HepG2 (cell line): ENCODE results near the gene IL17C. TPM values are rescaled to one million over a fixed set of nuclear protein-coding genes. Genes with fewer than 3 reads are reported as not detected.

Source experiments
- ATAC-seq: fragments of 200-7000 bp; cut with Tn5 transposase; 3 replicates; pipeline ENCODE4 v1.9.1; 2020; ENCODE audit warnings: mild to moderate bottlenecking, moderate library complexity
- BruUV-seq: library from RNA; stranded (reverse); fragments of 400-500 nt; replicated peaks from 2 replicates; lab custom pipeline; 2021; lab: Mats Ljungman, UMichigan
- CTCF ChIA-PET: fragments of 300-600 bp; formaldehyde crosslinking; extraction: SDS; loops from one replicate; lab custom pipeline; 2021; ENCODE audit warnings: low total read pairs, inconsistent platforms, low intra/inter-chr PET ratio; lab: Yijun Ruan, JAX
- POLR2A ChIA-PET: fragments of 350-600 bp; sonication (Branson Sonifier 250); formaldehyde crosslinking; loops from one replicate; lab custom pipeline; 2020; ENCODE audit warnings: antibody characterized with exemption, inconsistent platforms; lab: Yijun Ruan, JAX
- DNase-seq: peaks from one replicate; pipeline ENCODE4 v3.0.0-alpha.2; 2015; ENCODE audit warnings: low spot score
- FAIRE-seq: peaks from 3 replicates; lab custom pipeline; 2011; peaks lifted over from hg19 to GRCh38; lab: Jason Lieb, UNC
- H2AFZ ChIP-seq: one replicate; pipeline ENCODE4 v1.6.1; 2011; ENCODE audit warnings: low read length, inconsistent platforms
- H3K27ac ChIP-seq: fragments of 300-600 bp; 3 replicates; pipeline ENCODE4 v1.8.0; 2011; ENCODE audit warnings: mixed run types, mild to moderate bottlenecking, mixed read lengths, low read length, inconsistent platforms; ENCODE audit not compliant: insufficient read depth; ENCODE audit errors: extremely low read length
- H3K27me3 ChIP-seq, 2 experiments: fragments of 200-600 bp in 1 of 2; 2 replicates in 1 of 2; 3 replicates in 1 of 2; pipeline versions ENCODE4 v1.6.0 to v1.8.0; 2011; ENCODE audit warnings: low read length in 2 of 2, mild to moderate bottlenecking in 2 of 2, moderate library complexity in 2 of 2, inconsistent platforms in 1 of 2; ENCODE audit not compliant: insufficient read depth in 2 of 2, control insufficient read depth in 1 of 2
- H3K36me3 ChIP-seq, 2 experiments: fragments of 200-600 bp in 1 of 2; replicated peaks in 1 of 2; 2 replicates in 1 of 2; 3 replicates in 1 of 2; pipeline versions ENCODE4 v1.5.1 to v1.8.0; 2011; ENCODE audit warnings: low read length in 2 of 2, inconsistent platforms in 1 of 2; ENCODE audit not compliant: insufficient read depth in 2 of 2, control insufficient read depth in 1 of 2
- H3K4me1 ChIP-seq: 2 replicates; pipeline ENCODE4 v1.5.1; 2012; ENCODE audit warnings: low read length, inconsistent platforms; ENCODE audit not compliant: insufficient read depth
- H3K4me2 ChIP-seq: 2 replicates; pipeline ENCODE4 v1.6.0; 2011; ENCODE audit warnings: low read depth, low read length, inconsistent platforms
- H3K4me3 ChIP-seq, 3 experiments: fragments of 200-600 bp in 1 of 3; sonication (generic), shearing (Covaris generic) in 1 of 3; replicated peaks in 1 of 3; 2 replicates each; pipeline ENCODE4 v1.5.1; 2011 to 2016; ENCODE audit warnings: low read length in 3 of 3, inconsistent platforms in 2 of 3, low read depth in 2 of 3, mild to moderate bottlenecking in 2 of 3, control low read depth in 1 of 3, mixed read lengths in 1 of 3; ENCODE audit not compliant: insufficient read depth in 1 of 3
- H3K79me2 ChIP-seq: one replicate; pipeline ENCODE4 v1.6.1; 2011; ENCODE audit warnings: low read length, inconsistent platforms; ENCODE audit not compliant: insufficient read depth
- H3K9ac ChIP-seq: 2 replicates; pipeline ENCODE4 v1.6.0; 2011; ENCODE audit warnings: mild to moderate bottlenecking, low read depth, low read length, inconsistent platforms; ENCODE audit not compliant: insufficient read depth
- H3K9me3 ChIP-seq: 2 replicates; pipeline ENCODE4 v1.5.1; 2012; ENCODE audit warnings: mild to moderate bottlenecking, low read length
- H4K20me1 ChIP-seq: 2 replicates; pipeline ENCODE4 v1.6.0; 2011; ENCODE audit warnings: inconsistent platforms, mild to moderate bottlenecking, low read length, moderate library complexity; ENCODE audit not compliant: insufficient read depth
- ESRRA ChIP-seq: sonication (generic); formaldehyde crosslinking; IDR thresholded peaks from 2 replicates; pipeline ENCODE4 v1.5.1; 2020; ENCODE audit warnings: mild to moderate bottlenecking, low read depth, missing genetic modification reagents
- FOXC1 ChIP-seq: sonication (generic); formaldehyde crosslinking; IDR thresholded peaks from 2 replicates; pipeline ENCODE4 v1.8.0; 2022; ENCODE audit warnings: mild to moderate bottlenecking, missing genetic modification reagents, borderline replicate concordance
- JUNB ChIP-seq: sonication (generic); formaldehyde crosslinking; IDR thresholded peaks from 2 replicates; pipeline ENCODE4 v1.8.0; 2022; ENCODE audit warnings: missing genetic modification reagents, mild to moderate bottlenecking, borderline replicate concordance
- NCOA2 ChIP-seq: sonication (generic); formaldehyde crosslinking; IDR thresholded peaks from 2 replicates; pipeline ENCODE4 v1.8.0; 2022; ENCODE audit warnings: inconsistent platforms
- REPIN1 ChIP-seq: sonication (generic); formaldehyde crosslinking; IDR thresholded peaks from 2 replicates; pipeline ENCODE4 v1.8.0; 2022; ENCODE audit warnings: missing genetic modification reagents, low read depth, mild to moderate bottlenecking, borderline replicate concordance
- SP140L ChIP-seq: sonication (generic); formaldehyde crosslinking; IDR thresholded peaks from 2 replicates; pipeline ENCODE4 v1.4.0; 2020; ENCODE audit warnings: missing genetic modification reagents, borderline replicate concordance
- ZFP36L1 ChIP-seq: sonication (generic); formaldehyde crosslinking; IDR thresholded peaks from 2 replicates; pipeline ENCODE4 v1.8.0; 2022; ENCODE audit warnings: mild to moderate bottlenecking, missing genetic modification reagents, moderate library complexity
- ZFY ChIP-seq: sonication (generic); formaldehyde crosslinking; IDR thresholded peaks from 2 replicates; pipeline ENCODE4 v1.4.0; 2020; ENCODE audit warnings: missing genetic modification reagents
- ZNF225 ChIP-seq: sonication (generic); formaldehyde crosslinking; IDR thresholded peaks from 2 replicates; pipeline ENCODE4 v1.4.0; 2020; ENCODE audit warnings: mild to moderate bottlenecking, missing genetic modification reagents
- ZNF260 ChIP-seq: sonication (generic); formaldehyde crosslinking; IDR thresholded peaks from 2 replicates; pipeline ENCODE4 v1.4.0; 2020; ENCODE audit warnings: missing genetic modification reagents, low read depth, mild to moderate bottlenecking, borderline replicate concordance
- ZNF510 ChIP-seq: sonication (generic); formaldehyde crosslinking; IDR thresholded peaks from 2 replicates; pipeline ENCODE4 v1.4.0; 2020; ENCODE audit warnings: low read depth, mild to moderate bottlenecking, missing genetic modification reagents
- ZNF768 ChIP-seq: sonication (generic); formaldehyde crosslinking; IDR thresholded peaks from 2 replicates; pipeline ENCODE4 v1.4.0; 2020; ENCODE audit warnings: missing genetic modification reagents
- ZNF878 ChIP-seq: sonication (generic); formaldehyde crosslinking; IDR thresholded peaks from 2 replicates; pipeline ENCODE4 v1.8.1; 2023; ENCODE audit warnings: mild to moderate bottlenecking, missing genetic modification reagents, moderate library complexity
- ZSCAN21 ChIP-seq: sonication (generic); formaldehyde crosslinking; IDR thresholded peaks from 2 replicates; pipeline ENCODE4 v1.8.0; 2022; ENCODE audit warnings: mild to moderate bottlenecking, missing genetic modification reagents, moderate library complexity, borderline replicate concordance
- WGBS: methylation state at CpG from one replicate; pipeline ENCODE4 v1.1.6; 2017; ENCODE audit warnings: low lambda C conversion rate; 5-methylcytosine and 5-hydroxymethylcytosine counted together
- in situ Hi-C: cut with HindIII; loops from 2 replicates; pipeline ENCODE4 v1.10.0; 2017; ENCODE audit warnings: low pct_unique_long_range_greater_than_20kb; ENCODE audit not compliant: extremely low pct_ligation_motif_present
- intact Hi-C: fragments of 100-400 bp; cut with micrococcal nuclease; formaldehyde crosslinking; loops from one replicate; pipeline ENCODE4 v1.10.0; 2022; ENCODE audit not compliant: unreplicated experiment
- polyA plus RNA-seq, 8 experiments: library from polyadenylated mRNA; depleted of rRNA in 3 of 8; stranded (reverse) in 7 of 8; unstranded in 1 of 8; fragments of >200 nt; fragmentation: Illumina TruSeq in 4 of 8; extraction: Trizol in 4 of 8; gene quantifications; 2 replicates each; pipeline versions ENCODE4 v1.2.1 to v1.2.3, GENCODE V29; 2011 to 2016; ENCODE audit warnings: low read depth in 4 of 8, missing spikeins in 1 of 8, mixed read lengths in 1 of 8; ENCODE audit not compliant: insufficient read depth in 1 of 8
- total RNA-seq, 5 experiments: library from RNA; depleted of rRNA; stranded (reverse); fragments of >200 nt; fragmentation: Illumina TruSeq; extraction: Trizol; gene quantifications; 2 replicates each; pipeline ENCODE4 v1.2.3, GENCODE V29; 2016; ENCODE audit warnings: low read depth in 1 of 5
- TF ChIP-seq, protein P1 (sequence below): sonication (generic); formaldehyde crosslinking; IDR thresholded peaks from 2 replicates; pipeline ENCODE4 v1.4.0; 2020; ENCODE audit warnings: mild to moderate bottlenecking, missing genetic modification reagents
- TF ChIP-seq, protein P2 (sequence below): sonication (generic); formaldehyde crosslinking; conservative IDR thresholded peaks from 2 replicates; pipeline ENCODE4 v1.8.0; 2022; ENCODE audit warnings: mild to moderate bottlenecking, moderate library complexity, missing genetic modification reagents
- TF ChIP-seq, protein P3 (sequence below): sonication (generic); formaldehyde crosslinking; IDR thresholded peaks from 2 replicates; pipeline ENCODE4 v1.9.0; 2022; ENCODE audit warnings: missing genetic modification reagents, mild to moderate bottlenecking, borderline replicate concordance

IL17C gene
- total and polyA plus RNA-seq, 2 of the 13 experiments (the other 11 are each of a cell fraction or from before 2014, with no cell fraction given), result not detected

DNA sequence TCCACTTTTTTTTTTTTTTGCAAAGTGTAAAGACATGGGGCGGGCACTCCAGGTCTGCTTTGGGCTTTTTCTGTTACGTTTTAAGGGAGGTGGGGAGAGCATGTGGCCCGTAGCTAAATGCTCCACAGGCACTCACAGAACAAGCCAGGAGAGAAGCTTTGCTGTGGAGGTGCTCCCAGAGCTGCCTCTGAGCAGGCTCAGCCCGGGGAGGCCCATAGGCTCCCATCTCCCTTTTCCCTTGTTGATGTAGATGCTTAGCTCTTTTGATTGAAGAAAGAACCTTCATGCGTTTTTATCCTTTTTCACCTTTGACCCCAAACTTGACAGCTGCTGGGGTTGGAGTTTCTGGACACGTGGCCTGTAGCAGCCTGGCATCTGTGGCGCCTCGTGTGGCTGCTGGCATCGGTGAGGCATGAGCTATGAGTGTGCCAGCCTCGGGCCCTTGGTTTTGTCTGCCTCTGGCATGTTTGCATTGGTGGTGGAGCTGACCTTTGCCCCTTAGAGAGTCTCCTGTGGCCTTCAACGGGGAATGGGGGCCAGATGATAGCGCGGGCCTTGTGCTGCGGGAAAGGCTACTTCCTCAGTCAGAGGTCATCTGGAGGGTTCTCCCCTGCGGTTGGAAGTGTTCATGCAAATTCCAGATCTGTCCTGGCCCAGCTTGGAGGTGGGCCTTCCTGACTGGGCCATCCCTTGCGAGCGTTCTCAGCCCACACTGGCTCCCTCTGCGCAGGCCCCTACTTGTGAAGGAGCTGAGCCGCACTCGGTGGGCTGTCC, 20.0 kb upstream of the IL17C start:
- peak overlapping the region; percentile 65 for H3K27ac ChIP-seq
- peaks cover 22 to 50% of the 10 kb centered on the region in 2 experiments for H3K36me3 ChIP-seq
- intact Hi-C loops (loop anchor here (1.0 kb wide), 1 partner anchor 30 kb away; no protein-coding TSS in a partner anchor), in situ Hi-C loops (no loop called here)
- peak; percentile 97 for FAIRE-seq
- H3K4me3 ChIP-seq, result no peak overlapping the region; a peak in 1 of 6 replicates
- no TSS peak for BruUV-seq
- ChIA-PET CTCF (no interaction called here), POLR2A (interaction anchor here (1.4 to 2.7 kb wide), 4 partner anchors 21 to 48 kb away, joined by 4 to 17 read pairs (median 12); partner anchors contain the start of genes CYBA, MVD and ZC3H18)
- H3K27me3 ChIP-seq, result no peaks in the 10 kb centered on the region
- peak; percentile 89 for ATAC-seq
- H3K9ac ChIP-seq, result peak overlapping the region; percentile 23; the same call in 1 of the 2 replicates
- peaks cover 15% of the 10 kb centered on the region for H3K79me2 ChIP-seq
- H3K4me1 ChIP-seq, result peaks cover 36% of the 10 kb centered on the region
- DNase-seq, result peak; percentile 91
- WGBS, result 36% methylated on average over 15 of the region's 20 CpGs
- H3K4me2 ChIP-seq, result peak overlapping the region; percentile 57
- H3K9me3 ChIP-seq, result no peaks in the 10 kb centered on the region
- H4K20me1 ChIP-seq, result peaks cover 8% of the 10 kb centered on the region; the same call in 1 of the 2 replicates
- H2AFZ ChIP-seq, result no peak overlapping the region
- no peak for TF ChIP-seq JUNB (CRISPR knock-in tag)
- TF ChIP-seq NCOA2 (CRISPR knock-in tag), result peak; percentile 59; the same call in 1 of the 2 replicates
- no peak for TF ChIP-seq ZNF260
- TF ChIP-seq, protein P1, sequence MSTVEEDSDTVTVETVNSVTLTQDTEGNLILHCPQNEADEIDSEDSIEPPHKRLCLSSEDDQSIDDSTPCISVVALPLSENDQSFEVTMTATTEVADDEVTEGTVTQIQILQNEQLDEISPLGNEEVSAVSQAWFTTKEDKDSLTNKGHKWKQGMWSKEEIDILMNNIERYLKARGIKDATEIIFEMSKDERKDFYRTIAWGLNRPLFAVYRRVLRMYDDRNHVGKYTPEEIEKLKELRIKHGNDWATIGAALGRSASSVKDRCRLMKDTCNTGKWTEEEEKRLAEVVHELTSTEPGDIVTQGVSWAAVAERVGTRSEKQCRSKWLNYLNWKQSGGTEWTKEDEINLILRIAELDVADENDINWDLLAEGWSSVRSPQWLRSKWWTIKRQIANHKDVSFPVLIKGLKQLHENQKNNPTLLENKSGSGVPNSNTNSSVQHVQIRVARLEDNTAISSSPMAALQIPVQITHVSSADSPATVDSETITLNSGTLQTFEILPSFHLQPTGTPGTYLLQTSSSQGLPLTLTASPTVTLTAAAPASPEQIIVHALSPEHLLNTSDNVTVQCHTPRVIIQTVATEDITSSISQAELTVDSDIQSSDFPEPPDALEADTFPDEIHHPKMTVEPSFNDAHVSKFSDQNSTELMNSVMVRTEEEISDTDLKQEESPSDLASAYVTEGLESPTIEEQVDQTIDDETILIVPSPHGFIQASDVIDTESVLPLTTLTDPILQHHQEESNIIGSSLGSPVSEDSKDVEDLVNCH (CRISPR knock-in tag), result no peak
- TF ChIP-seq SP140L (CRISPR knock-in tag), result no peak
- peak; percentile 68; the same call in 1 of the 2 replicates for TF ChIP-seq ZNF225 (CRISPR knock-in tag)
- peak; percentile 80 for TF ChIP-seq ESRRA (CRISPR knock-in tag)
- TF ChIP-seq ZFY (CRISPR knock-in tag), result peak; percentile 86
- 0 out of 2 replicates have a peak, but pooled peaks have one; percentile 10 for TF ChIP-seq FOXC1 (CRISPR knock-in tag)
- TF ChIP-seq, protein P2, sequence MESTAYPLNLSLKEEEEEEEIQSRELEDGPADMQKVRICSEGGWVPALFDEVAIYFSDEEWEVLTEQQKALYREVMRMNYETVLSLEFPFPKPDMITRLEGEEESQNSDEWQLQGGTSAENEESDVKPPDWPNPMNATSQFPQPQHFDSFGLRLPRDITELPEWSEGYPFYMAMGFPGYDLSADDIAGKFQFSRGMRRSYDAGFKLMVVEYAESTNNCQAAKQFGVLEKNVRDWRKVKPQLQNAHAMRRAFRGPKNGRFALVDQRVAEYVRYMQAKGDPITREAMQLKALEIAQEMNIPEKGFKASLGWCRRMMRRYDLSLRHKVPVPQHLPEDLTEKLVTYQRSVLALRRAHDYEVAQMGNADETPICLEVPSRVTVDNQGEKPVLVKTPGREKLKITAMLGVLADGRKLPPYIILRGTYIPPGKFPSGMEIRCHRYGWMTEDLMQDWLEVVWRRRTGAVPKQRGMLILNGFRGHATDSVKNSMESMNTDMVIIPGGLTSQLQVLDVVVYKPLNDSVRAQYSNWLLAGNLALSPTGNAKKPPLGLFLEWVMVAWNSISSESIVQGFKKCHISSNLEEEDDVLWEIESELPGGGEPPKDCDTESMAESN (CRISPR knock-in tag), result peak; percentile 86; the same call in 1 of the 2 replicates
- peak; percentile 81; the same call in 1 of the 2 replicates for TF ChIP-seq REPIN1
- TF ChIP-seq ZFP36L1 (CRISPR knock-in tag), result no peak; the same call in 1 of the 2 replicates
- no peak for TF ChIP-seq ZNF878
- TF ChIP-seq, protein P3, sequence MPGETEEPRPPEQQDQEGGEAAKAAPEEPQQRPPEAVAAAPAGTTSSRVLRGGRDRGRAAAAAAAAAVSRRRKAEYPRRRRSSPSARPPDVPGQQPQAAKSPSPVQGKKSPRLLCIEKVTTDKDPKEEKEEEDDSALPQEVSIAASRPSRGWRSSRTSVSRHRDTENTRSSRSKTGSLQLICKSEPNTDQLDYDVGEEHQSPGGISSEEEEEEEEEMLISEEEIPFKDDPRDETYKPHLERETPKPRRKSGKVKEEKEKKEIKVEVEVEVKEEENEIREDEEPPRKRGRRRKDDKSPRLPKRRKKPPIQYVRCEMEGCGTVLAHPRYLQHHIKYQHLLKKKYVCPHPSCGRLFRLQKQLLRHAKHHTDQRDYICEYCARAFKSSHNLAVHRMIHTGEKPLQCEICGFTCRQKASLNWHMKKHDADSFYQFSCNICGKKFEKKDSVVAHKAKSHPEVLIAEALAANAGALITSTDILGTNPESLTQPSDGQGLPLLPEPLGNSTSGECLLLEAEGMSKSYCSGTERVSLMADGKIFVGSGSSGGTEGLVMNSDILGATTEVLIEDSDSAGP (CRISPR knock-in tag), result no peak; the same call in 1 of the 2 replicates
- TF ChIP-seq ZNF510, result no peak
- TF ChIP-seq ZNF768 (CRISPR knock-in tag), result peak; percentile 6; the same call in 1 of the 2 replicates
- TF ChIP-seq ZSCAN21 (CRISPR knock-in tag), result peak; percentile 48; the same call in 1 of the 2 replicates
